IMR-90 (cell line): Measurements from ENCODE around the gene MED26. TPM values are rescaled to one million over a fixed set of nuclear protein-coding genes. Genes with fewer than 3 reads are reported as not detected.

Experiments used
- ATAC-seq: fragments of 200-7000 bp; cut with Tn5 transposase; 2 replicates; pipeline ENCODE4 v1.9.1; 2020; ENCODE audit warnings: low read depth, mild to moderate bottlenecking, moderate library complexity
- BruUV-seq: library from RNA; stranded (reverse); fragments of 400-500 nt; replicated peaks from 2 replicates; lab custom pipeline; 2021; lab: Mats Ljungman, UMichigan
- CTCF ChIA-PET: fragments of 300-600 bp; formaldehyde crosslinking; extraction: SDS; loops from one replicate; lab custom pipeline; 2021; ENCODE audit warnings: antibody characterized with exemption; lab: Yijun Ruan, JAX
- POLR2A ChIA-PET: fragments of 300-600 bp; sonication (Branson Sonifier 250); formaldehyde crosslinking; loops from one replicate; lab custom pipeline; 2022; ENCODE audit warnings: antibody characterized with exemption; ENCODE audit not compliant: unreplicated experiment; lab: Charles Lee
- DNase-seq: peaks from one replicate; pipeline ENCODE4 v3.0.0; 2013
- H2AFZ ChIP-seq: replicated peaks from 2 replicates; pipeline ENCODE3; 2013; ENCODE audit warnings: low read length, mild to moderate bottlenecking; ENCODE audit not compliant: poor library complexity
- H2AK5ac ChIP-seq: 2 replicates; pipeline ENCODE4 v1.6.1; 2013; ENCODE audit warnings: low read depth, low read length, inconsistent platforms
- H2AK9ac ChIP-seq: replicated peaks from 2 replicates; pipeline ENCODE3; 2013; ENCODE audit warnings: mild to moderate bottlenecking, low read depth, low read length, moderate library complexity; ENCODE audit not compliant: poor library complexity
- H2BK120ac ChIP-seq: 2 replicates; pipeline ENCODE4 v1.6.1; 2013; ENCODE audit warnings: low read depth, low read length, inconsistent platforms
- H2BK15ac ChIP-seq: 3 replicates; pipeline ENCODE4 v1.6.1; 2013; ENCODE audit warnings: low read depth, low read length, inconsistent platforms
- H2BK20ac ChIP-seq: 2 replicates; pipeline ENCODE4 v1.6.1; 2013; ENCODE audit warnings: low read depth, mild to moderate bottlenecking, inconsistent platforms, low read length, moderate library complexity
- H2BK5ac ChIP-seq: 2 replicates; pipeline ENCODE4 v1.6.1; 2013; ENCODE audit warnings: mild to moderate bottlenecking, low read depth, low read length, inconsistent platforms; ENCODE audit not compliant: poor library complexity, severe bottlenecking
- H3K14ac ChIP-seq: replicated peaks from 2 replicates; pipeline ENCODE4 v1.6.1; 2013; ENCODE audit warnings: low read depth, low read length, inconsistent platforms
- H3K18ac ChIP-seq: 2 replicates; pipeline ENCODE4 v1.6.1; 2013; ENCODE audit warnings: low read depth, low read length, control low read depth
- H3K23ac ChIP-seq: 2 replicates; pipeline ENCODE4 v1.6.1; 2013; ENCODE audit warnings: low read depth, low read length, inconsistent platforms
- H3K27ac ChIP-seq: 2 replicates; pipeline ENCODE4 v1.5.1; 2013; ENCODE audit warnings: mild to moderate bottlenecking, control low read depth, low read length; ENCODE audit not compliant: insufficient read depth
- H3K27me3 ChIP-seq: 2 replicates; pipeline ENCODE4 v1.6.1; 2013; ENCODE audit warnings: low read length; ENCODE audit not compliant: control insufficient read depth, insufficient read depth
- H3K36me3 ChIP-seq: 2 replicates; pipeline ENCODE4 v1.6.1; 2013; ENCODE audit warnings: low read length, mixed read lengths; ENCODE audit not compliant: control insufficient read depth, insufficient read depth
- H3K4ac ChIP-seq: 2 replicates; pipeline ENCODE4 v1.6.1; 2013; ENCODE audit warnings: low read depth, low read length, inconsistent platforms
- H3K4me1 ChIP-seq: 2 replicates; pipeline ENCODE4 v1.6.1; 2013; ENCODE audit warnings: low read length, mixed read lengths; ENCODE audit not compliant: control insufficient read depth, insufficient read depth
- H3K4me2 ChIP-seq: 2 replicates; pipeline ENCODE4 v1.6.1; 2013; ENCODE audit warnings: low read depth, mild to moderate bottlenecking, control low read depth, low read length, moderate library complexity
- H3K4me3 ChIP-seq: 2 replicates; pipeline ENCODE4 v1.5.1; 2013; ENCODE audit warnings: low read depth, mild to moderate bottlenecking, control low read depth, low read length, moderate library complexity; ENCODE audit not compliant: insufficient read depth
- H3K56ac ChIP-seq: 2 replicates; pipeline ENCODE4 v1.6.1; 2013; ENCODE audit warnings: low read length, inconsistent platforms; ENCODE audit not compliant: insufficient read depth; ENCODE audit errors: extremely low read depth
- H3K79me1 ChIP-seq, 2 experiments: 2 replicates each; pipeline ENCODE4 v1.6.1; 2013; ENCODE audit warnings: low read length in 2 of 2, inconsistent platforms in 1 of 2, low read depth in 1 of 2
- H3K9ac ChIP-seq: 2 replicates; pipeline ENCODE4 v1.6.1; 2013; ENCODE audit warnings: low read depth, low read length, control low read depth
- H3K9me1 ChIP-seq: 2 replicates; pipeline ENCODE4 v1.6.1; 2013; ENCODE audit warnings: low read length, inconsistent platforms; ENCODE audit not compliant: insufficient read depth
- H3K9me3 ChIP-seq: 2 replicates; pipeline ENCODE4 v1.6.1; 2013; ENCODE audit warnings: low read length; ENCODE audit not compliant: control insufficient read depth, insufficient read depth
- H4K20me1 ChIP-seq: 2 replicates; pipeline ENCODE4 v1.6.1; 2013; ENCODE audit warnings: low read length, inconsistent platforms; ENCODE audit not compliant: insufficient read depth
- H4K5ac ChIP-seq: 2 replicates; pipeline ENCODE4 v1.6.1; 2013; ENCODE audit warnings: mild to moderate bottlenecking, low read depth, low read length, control low read depth
- H4K8ac ChIP-seq, 2 experiments: 2 replicates each; pipeline ENCODE4 v1.6.1; 2013; ENCODE audit warnings: low read depth in 2 of 2, low read length in 2 of 2, control low read depth in 1 of 2, inconsistent platforms in 1 of 2
- H4K91ac ChIP-seq: 2 replicates; pipeline ENCODE4 v1.6.1; 2013; ENCODE audit warnings: low read depth, low read length, inconsistent platforms; ENCODE audit not compliant: insufficient read depth
- BHLHE40 ChIP-seq: fragments of 150-350 bp; IDR thresholded peaks from 2 replicates; pipeline ENCODE4 v1.6.1; 2016; ENCODE audit warnings: mild to moderate bottlenecking, low read depth, low read length
- MAZ ChIP-seq: IDR thresholded peaks from 2 replicates; pipeline ENCODE4 v1.6.1; 2012; ENCODE audit warnings: low read depth, mild to moderate bottlenecking, low read length, improper control_type of control experiment, moderate library complexity, borderline replicate concordance
- POLR2A ChIP-seq: IDR thresholded peaks from 2 replicates; pipeline ENCODE4 v1.6.1; 2012; ENCODE audit warnings: mild to moderate bottlenecking, low read depth, low read length
- RAD21 ChIP-seq: IDR thresholded peaks from 2 replicates; pipeline ENCODE4 v1.6.1; 2012; ENCODE audit warnings: low read length, improper control_type of control experiment
- RFX5 ChIP-seq: IDR thresholded peaks from 2 replicates; pipeline ENCODE4 v1.8.0; 2012; ENCODE audit warnings: low read depth, mild to moderate bottlenecking, low read length, moderate library complexity
- SMC3 ChIP-seq: fragments of 150-350 bp; IDR thresholded peaks from 2 replicates; pipeline ENCODE4 v1.6.1; 2016; ENCODE audit warnings: low read depth, mild to moderate bottlenecking, antibody characterized with exemption, low read length, moderate library complexity
- WGBS, 2 experiments: methylation state at CpG; one replicate each; pipeline versions ENCODE4 v1.1.5 to v1.1.7; 2013; ENCODE audit warnings: missing lambda C conversion rate in 2 of 2; ENCODE audit not compliant: insufficient read length in 1 of 2; ENCODE audit errors: extremely low coverage in 2 of 2; 5-methylcytosine and 5-hydroxymethylcytosine counted together
- dilution Hi-C: fragments of 300-500 bp; cut with HindIII; formaldehyde crosslinking; loops from one replicate; pipeline ENCODE4 v1.14.3; 2018; ENCODE audit warnings: low sequenced_read_pairs; ENCODE audit not compliant: unreplicated experiment
- in situ Hi-C: fragments of 300-500 bp; cut with MboI; formaldehyde crosslinking; loops from 3 replicates; pipeline ENCODE4 v1.14.3; 2019; ENCODE audit warnings: low sequenced_read_pairs, inconsistent platforms, mixed read lengths
- intact Hi-C: fragments of 100-400 bp; cut with micrococcal nuclease; formaldehyde crosslinking; loops from 2 replicates; pipeline ENCODE4 v1.10.0; 2022
- polyA plus RNA-seq, 3 experiments: library from polyadenylated mRNA; depleted of rRNA; stranded (reverse); fragments of >200 nt; gene quantifications; 2 replicates each; pipeline ENCODE4 v1.2.3, GENCODE V29; 2012; ENCODE audit warnings: low replicate concordance in 1 of 3
- total RNA-seq: library from RNA; depleted of rRNA; stranded (reverse); fragments of >200 nt; gene quantifications from 2 replicates; pipeline ENCODE4 v1.2.3, GENCODE V29; 2012
- TF ChIP-seq, protein P1 (sequence below): fragments of 150-350 bp; IDR thresholded peaks from 2 replicates; pipeline ENCODE4 v1.6.1; 2016; ENCODE audit warnings: low read depth, mild to moderate bottlenecking, low read length, moderate library complexity, borderline replicate concordance

Gene MED26
- total and polyA plus RNA-seq, 2 of the 4 experiments (the other 2 are of a cell fraction) = 2.0 to 4.0 TPM

- no peak overlapping the region for H3K9ac ChIP-seq
- H3K9me1 ChIP-seq = peaks cover 3% of the 10 kb centered on the region
- no peak overlapping the region for H4K5ac ChIP-seq
- peak overlapping the region; percentile 37 for H2AK9ac ChIP-seq
- intact Hi-C loops (no loop called here), in situ Hi-C loops (no loop called here), dilution Hi-C loops (no loop called here)
- no peak for ATAC-seq
- H3K14ac ChIP-seq = no peak overlapping the region
- POLR2A ChIA-PET = no interaction called here
- H3K4me1 ChIP-seq = no peaks in the 10 kb centered on the region
- H2AK5ac ChIP-seq = no peak overlapping the region
- H4K8ac ChIP-seq = no peak overlapping the region
- H2BK120ac ChIP-seq = no peak overlapping the region
- WGBS, 2 experiments = no CpG with 5 or more reads among the region's 1 CpG
- no peak overlapping the region for H2AFZ ChIP-seq
- peaks cover 52% of the 10 kb centered on the region for H3K36me3 ChIP-seq
- H3K56ac ChIP-seq = no peak overlapping the region
- BruUV-seq = no TSS peak
- H3K23ac ChIP-seq = no peak overlapping the region
- H2BK20ac ChIP-seq = no peak overlapping the region
- peaks cover 27% of the 10 kb centered on the region for H4K20me1 ChIP-seq
- no peak overlapping the region for H3K4me2 ChIP-seq
- no peak overlapping the region for H3K4ac ChIP-seq
- H3K27ac ChIP-seq = no peak overlapping the region
- H4K91ac ChIP-seq = no peak overlapping the region
- DNase-seq = no peak
- H3K27me3 ChIP-seq = no peaks in the 10 kb centered on the region
- no peaks in the 10 kb centered on the region for H3K9me3 ChIP-seq
- H2BK5ac ChIP-seq = no peak overlapping the region
- no peak overlapping the region for H3K18ac ChIP-seq
- H3K79me1 ChIP-seq = peaks cover 30 to 68% of the 10 kb centered on the region in 2 experiments
- CTCF ChIA-PET = interaction anchor here (0.6 kb wide), 1 partner anchor 8 kb away, joined by 7 read pairs; no protein-coding TSS in a partner anchor
- H3K4me3 ChIP-seq = no peak overlapping the region
- TF ChIP-seq, protein P1, sequence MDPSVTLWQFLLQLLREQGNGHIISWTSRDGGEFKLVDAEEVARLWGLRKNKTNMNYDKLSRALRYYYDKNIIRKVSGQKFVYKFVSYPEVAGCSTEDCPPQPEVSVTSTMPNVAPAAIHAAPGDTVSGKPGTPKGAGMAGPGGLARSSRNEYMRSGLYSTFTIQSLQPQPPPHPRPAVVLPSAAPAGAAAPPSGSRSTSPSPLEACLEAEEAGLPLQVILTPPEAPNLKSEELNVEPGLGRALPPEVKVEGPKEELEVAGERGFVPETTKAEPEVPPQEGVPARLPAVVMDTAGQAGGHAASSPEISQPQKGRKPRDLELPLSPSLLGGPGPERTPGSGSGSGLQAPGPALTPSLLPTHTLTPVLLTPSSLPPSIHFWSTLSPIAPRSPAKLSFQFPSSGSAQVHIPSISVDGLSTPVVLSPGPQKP = no peak
- TF ChIP-seq RFX5 (no peak), POLR2A (no peak), BHLHE40 (no peak), MAZ (no peak), SMC3 (no peak), RAD21 (no peak)
- H2BK15ac ChIP-seq = no peak overlapping the region
These were observed 10.7 kb upstream of the MED26 start for GRCh38 chr19:16638666-16639065.
